ENCODE data around the gene LRRC10B.

LRRC10B gene

GRCh38 chr11:61487342-61488025 lies 21.1 kb upstream of the LRRC10B start:
- no peak for DNase-seq

- DNase-seq: no peak
Measured at GRCh38 chr11:61488651-61489291, 19.8 kb upstream of the LRRC10B start.

- no peak for DNase-seq
Measured at GRCh38 chr11:61489833-61490721, 18.5 kb upstream of the LRRC10B start.

- no peak for DNase-seq
Measured at GRCh38 chr11:61491736-61492395, 16.7 kb upstream of the LRRC10B start.

GRCh38 chr11:61494381-61494961 lies 14.1 kb upstream of the LRRC10B start:
- no peak for DNase-seq

GRCh38 chr11:61495801-61496601 lies 12.5 kb upstream of the LRRC10B start:
- no peak for DNase-seq

- no peak for DNase-seq
Measured at GRCh38 chr11:61496602-61497400, 11.7 kb upstream of the LRRC10B start.

GRCh38 chr11:61497473-61497872 lies 11.1 kb upstream of the LRRC10B start:
- DNase-seq: no peak

GRCh38 chr11:61497876-61498275 lies 10.7 kb upstream of the LRRC10B start:
- no peak for DNase-seq

- DNase-seq: no peak
Measured at GRCh38 chr11:61498767-61499341, 9.7 kb upstream of the LRRC10B start.

- no peak for DNase-seq
Measured at GRCh38 chr11:61499816-61500491, 8.6 kb upstream of the LRRC10B start.

- DNase-seq: no peak
Measured at GRCh38 chr11:61502522-61502921, 6.0 kb upstream of the LRRC10B start.

- no peak for DNase-seq
Measured at GRCh38 chr11:61503135-61503770, 5.3 kb upstream of the LRRC10B start.

GRCh38 chr11:61505106-61505505 lies 3.4 kb upstream of the LRRC10B start:
- no peak for DNase-seq

GRCh38 chr11:61505640-61506155 lies 2.9 kb upstream of the LRRC10B start:
- no peak for DNase-seq

- no peak for DNase-seq
Measured at GRCh38 chr11:61507012-61507768, 1.4 kb upstream of the LRRC10B start.

- DNase-seq: peak in 1 of 2 donors; percentile 14
Measured at GRCh38 chr11:61509043-61510029, 787 bp downstream of the LRRC10B start.
